GM19035 (cell line): ENCODE data around the gene MTCH1.

Experiments used
- ATAC-seq: cut with Tn5 transposase; IDR thresholded peaks from one replicate; pipeline ENCODE4 v1.9.1; 2021; ENCODE audit not compliant: unreplicated experiment

Gene MTCH1

GRCh38 chr6:36971921-36972673 is 13.9 kb downstream of the MTCH1 start:
- no peak for ATAC-seq

DNA sequence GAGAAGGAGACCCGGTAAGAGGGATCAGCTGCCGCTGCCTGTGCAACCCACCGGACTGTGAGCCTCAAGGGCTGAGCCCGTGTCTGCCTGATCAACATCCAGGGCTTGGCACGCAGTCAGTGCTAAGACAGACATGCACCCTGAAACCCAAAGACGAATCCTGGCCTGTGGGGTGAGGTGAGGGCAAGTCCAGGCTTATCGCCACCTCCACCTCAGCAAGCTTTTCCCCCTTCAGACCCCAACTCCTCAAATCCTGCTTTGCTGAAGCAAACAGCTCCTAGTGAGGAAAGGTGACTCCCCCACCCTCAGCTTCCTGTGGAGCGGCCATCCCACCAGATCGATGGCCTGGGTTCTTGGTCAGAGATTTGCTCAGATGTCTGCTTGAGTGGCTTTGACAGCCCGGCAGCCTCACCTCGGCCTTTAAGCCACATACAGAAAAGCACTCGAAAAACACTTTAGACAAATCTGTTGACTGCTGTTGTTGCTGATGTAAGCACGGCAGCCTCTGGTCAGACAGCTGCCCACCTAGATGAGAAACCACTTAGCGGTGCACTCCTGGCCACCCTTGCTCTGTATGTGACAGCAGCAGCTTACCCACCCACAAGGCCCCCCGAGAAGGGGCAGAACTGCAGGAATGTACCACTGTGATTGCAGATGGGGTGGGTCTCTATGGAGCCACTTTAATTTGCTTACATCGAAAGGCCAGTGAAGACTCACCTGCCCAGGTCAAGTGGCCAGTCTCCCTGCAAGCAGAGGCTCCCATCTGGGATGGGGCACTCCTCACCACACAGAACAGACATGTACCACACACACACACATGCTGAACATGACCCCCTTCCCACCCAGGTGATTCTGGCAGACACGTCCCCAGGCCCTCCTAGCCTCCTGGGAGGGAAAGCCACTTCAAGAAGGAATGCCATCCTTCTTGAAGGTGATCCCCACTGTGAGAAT is 14.8 kb downstream of the MTCH1 start:
- no peak for ATAC-seq

DNA sequence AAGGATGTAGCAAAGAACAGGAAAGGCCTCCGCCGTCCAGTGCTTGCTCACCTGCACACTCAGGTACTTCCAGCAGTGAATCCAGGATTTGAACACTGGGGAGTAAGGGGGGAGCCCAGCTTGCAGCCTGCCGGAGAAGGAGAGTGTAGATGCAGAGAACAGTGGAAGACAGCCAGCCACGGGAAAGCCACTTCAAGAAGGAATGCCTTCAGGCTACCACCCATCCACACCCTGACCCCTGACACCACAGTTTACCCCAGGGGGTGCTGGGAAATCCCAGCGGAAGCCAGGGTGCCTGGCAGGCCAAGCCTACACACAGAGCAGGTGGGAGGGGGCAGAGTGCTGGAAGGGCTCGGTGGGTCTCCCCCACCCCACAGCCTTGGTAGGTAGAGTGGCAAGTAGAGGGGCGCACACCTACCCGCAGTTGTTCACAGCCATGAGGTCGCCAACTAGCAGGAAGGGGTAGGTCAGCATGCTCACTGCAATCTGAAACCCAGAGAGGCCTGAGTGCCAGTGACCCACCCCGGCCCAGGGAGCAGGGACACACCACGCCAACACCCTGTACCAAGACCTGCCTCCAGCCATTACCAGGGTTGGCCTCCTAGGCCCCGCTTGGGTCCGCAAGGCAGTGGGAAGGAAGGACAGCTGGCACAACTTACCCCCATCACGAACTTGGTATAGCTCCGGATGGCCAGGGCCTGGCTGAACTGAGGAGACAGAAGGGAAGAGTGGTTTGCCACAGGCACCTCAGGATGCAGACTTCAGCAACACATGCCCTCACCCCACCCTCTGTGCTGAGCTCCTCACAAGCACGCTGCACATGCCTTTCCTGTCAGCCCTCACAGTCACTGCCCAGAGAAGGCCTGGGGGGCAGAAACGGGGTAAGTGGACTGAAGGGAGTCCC is 15.8 kb downstream of the MTCH1 start:
- ATAC-seq: no peak

DNA sequence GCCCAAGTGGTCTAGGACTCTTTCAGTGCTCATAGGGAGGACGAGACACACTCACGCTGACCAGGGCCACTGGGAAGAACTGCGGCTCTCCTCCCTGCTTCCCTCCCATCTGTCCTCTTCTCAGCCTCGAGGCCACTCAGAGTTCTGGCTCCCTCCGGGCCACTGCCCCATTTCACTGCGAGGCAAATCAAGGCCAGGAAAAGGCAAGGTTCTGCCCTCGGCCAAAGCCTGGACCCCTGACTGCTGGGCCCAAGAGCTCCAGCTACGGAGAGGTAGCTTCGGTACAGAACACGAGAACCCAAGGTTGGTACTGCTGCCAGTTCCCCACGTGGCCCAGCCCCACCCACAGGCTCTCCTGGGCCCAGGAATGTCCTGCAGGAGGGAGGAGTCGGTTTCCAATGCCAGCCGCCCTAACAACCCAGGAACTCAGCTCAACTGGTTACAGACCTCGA is 16.7 kb downstream of the MTCH1 start:
- ATAC-seq: no peak

GRCh38 chr6:36968266-36968977 is 17.6 kb downstream of the MTCH1 start:
- no peak for ATAC-seq

DNA sequence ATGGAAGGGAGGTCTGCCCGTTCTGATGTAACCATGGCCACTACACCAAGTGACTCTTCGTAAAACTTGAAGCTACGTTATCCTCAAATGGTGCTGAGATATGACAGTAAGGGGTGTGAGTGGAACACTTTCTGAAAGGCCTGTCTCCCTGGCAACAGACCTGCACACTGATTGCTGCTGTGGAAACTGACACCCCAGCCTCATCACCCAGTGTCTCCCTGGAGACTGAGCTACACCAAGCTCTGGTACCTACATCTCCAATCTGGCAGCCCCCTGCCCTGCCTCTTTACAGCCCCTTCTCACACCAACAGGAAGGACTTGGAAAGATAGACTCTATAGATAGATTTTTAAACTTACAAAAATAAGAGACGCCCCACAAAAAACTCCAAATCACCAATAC is 18.2 kb downstream of the MTCH1 start:
- no peak for ATAC-seq

DNA sequence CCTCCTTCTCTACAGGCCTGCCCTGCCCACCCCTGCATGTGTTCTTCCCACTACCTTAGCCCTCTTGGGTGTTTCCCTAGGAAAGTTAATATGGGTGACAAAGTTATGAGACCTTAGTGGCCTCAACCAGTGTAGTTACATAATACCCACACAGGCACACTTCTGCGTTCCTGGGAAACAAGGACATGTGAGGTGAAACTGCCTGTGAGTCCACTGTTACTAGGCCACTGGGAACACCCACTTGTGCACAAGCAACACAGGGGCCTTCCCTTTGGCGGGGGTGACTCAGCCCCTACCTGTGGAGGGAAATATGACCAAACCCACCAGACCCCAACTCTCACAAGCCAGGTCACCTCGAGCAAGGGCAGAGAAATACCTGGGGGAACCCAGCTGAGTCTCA is 18.7 kb downstream of the MTCH1 start:
- no peak for ATAC-seq

- no peak for ATAC-seq
Measured at GRCh38 chr6:36964908-36965307, 21.1 kb downstream of the MTCH1 start.

DNA sequence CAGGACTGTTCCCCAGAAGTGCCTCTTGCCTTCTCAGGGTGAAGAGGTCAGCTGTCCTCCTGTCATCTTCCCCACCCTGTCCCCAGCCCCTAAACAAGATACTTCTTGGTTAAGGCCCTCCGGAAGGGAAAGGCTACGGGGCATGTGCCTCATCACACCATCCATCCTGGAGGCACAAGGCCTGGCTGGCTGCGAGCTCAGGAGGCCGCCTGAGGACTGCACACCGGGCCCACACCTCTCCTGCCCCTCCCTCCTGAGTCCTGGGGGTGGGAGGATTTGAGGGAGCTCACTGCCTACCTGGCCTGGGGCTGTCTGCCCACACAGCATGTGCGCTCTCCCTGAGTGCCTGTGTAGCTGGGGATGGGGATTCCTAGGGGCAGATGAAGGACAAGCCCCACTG is 21.6 kb downstream of the MTCH1 start:
- no peak for ATAC-seq

DNA sequence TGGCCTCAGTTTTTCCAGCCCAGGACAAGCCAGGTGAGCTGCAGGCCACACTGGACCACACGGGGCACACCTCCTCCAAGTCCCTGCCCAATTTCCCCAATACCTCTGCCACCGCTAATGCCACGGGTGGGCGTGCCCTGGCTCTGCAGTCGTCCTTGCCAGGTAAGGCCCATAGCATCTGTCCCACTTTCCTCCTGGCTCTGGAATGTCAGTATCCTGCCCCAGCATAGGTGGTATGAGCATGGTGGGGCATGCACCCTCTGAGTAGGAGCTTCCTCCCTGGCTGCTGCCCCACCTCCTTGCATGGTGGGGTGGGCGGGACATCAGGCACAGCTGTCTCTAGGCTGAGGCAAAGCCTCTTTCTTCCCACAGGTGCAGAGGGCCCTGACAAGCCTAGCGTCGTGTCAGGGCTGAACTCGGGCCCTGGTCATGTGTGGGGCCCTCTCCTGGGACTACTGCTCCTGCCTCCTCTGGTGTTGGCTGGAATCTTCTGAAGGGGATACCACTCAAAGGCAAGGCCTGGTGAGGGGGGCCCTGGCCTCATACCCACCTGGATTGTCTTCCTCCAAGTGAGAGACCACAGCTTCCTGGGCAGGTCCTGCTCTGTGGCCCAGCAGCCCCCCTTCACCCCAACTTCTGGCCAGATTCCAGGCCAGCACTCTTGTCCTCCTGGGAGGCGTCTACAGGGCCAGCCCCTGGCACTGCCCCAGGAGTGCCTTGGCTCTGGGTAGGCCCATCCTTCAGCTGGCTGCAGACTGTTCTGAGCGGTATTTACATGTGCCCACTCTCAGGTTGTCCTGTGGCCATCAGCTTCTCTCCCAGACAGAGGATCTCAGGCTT is 22.3 kb downstream of the MTCH1 start:
- no peak for ATAC-seq

- ATAC-seq: no peak
Measured at GRCh38 chr6:36962874-36963273, 23.1 kb downstream of the MTCH1 start.

GRCh38 chr6:36961441-36962435 is 24.3 kb downstream of the MTCH1 start:
- ATAC-seq: no peak

- ATAC-seq: no peak
Measured at GRCh38 chr6:36959555-36960250, 26.3 kb downstream of the MTCH1 start.

GRCh38 chr6:36958775-36959554 is 27.0 kb downstream of the MTCH1 start:
- no peak for ATAC-seq

DNA sequence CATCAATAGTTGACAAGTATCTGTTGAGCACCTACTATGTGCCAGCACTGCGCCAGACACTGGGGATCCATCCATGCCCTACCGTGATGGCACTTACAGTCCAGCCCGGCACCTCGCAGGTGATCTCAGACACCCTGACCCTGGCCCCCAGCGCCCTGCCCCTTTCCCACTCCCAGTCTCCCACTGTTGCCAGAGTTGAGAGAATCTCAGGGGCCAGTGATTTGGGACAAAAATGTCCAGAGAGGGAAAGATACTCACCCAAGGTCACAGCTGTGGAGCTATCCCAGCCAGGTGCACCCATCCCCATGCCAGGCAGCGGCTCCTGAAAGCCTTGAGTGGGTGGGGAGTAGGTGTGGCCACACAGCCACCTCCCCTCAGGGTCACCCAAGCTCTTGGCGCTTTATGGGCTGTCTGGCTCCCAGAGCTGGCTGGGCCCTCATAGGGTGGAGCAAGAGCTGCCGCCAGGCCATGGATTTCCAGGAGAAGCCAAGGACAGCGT is 28.2 kb downstream of the MTCH1 start:
- no peak for ATAC-seq

DNA sequence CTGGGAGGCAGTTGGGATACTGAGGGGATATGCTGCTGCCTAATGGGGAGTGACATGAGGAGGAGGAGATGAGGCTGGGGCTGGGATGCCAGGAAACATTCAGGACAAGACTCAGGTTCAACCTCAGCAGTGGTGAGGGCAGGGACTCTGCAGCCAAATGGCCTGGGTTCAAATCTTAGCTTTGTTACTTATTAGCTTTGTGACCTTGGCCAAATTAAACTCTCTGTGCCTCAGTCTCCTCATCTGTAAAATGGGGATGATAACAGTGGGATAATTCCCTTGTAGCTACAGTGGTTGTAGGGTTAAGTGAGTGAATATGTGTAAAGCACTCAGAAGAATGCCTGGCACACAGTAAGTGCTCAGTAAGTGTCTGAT is 29.6 kb downstream of the MTCH1 start:
- ATAC-seq: no peak
